ENCODE measurements around the gene SORCS2.

Gene SORCS2

DNA sequence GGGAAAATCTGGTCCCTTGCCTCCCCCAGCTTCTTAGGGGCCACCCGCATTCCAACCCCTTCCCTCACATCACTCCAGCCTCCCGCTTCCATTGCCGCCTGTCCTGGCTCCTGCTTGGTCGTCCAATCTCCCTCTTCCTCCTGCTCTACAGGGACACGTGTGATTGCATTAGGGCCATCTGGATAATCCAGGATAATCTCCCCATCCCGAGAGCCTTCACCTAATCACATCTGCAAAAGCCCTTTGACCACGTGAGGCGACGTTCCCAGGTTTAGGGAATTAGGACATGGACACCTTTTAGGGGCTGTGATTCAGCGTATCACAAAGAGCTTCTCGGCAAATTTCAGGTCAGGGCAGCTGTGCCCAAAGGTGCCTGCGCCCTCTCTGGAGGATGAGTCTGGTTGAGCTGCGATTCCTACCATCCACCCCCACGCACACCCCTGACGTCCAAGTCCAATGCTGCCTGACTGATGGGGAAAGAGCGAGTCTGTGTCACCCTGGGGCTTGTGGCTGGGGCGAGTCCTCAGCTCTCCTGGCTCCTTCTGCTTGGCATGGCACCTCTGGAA, 137.8 kb downstream of the SORCS2 start:
- DNase-seq: no peak

DNA sequence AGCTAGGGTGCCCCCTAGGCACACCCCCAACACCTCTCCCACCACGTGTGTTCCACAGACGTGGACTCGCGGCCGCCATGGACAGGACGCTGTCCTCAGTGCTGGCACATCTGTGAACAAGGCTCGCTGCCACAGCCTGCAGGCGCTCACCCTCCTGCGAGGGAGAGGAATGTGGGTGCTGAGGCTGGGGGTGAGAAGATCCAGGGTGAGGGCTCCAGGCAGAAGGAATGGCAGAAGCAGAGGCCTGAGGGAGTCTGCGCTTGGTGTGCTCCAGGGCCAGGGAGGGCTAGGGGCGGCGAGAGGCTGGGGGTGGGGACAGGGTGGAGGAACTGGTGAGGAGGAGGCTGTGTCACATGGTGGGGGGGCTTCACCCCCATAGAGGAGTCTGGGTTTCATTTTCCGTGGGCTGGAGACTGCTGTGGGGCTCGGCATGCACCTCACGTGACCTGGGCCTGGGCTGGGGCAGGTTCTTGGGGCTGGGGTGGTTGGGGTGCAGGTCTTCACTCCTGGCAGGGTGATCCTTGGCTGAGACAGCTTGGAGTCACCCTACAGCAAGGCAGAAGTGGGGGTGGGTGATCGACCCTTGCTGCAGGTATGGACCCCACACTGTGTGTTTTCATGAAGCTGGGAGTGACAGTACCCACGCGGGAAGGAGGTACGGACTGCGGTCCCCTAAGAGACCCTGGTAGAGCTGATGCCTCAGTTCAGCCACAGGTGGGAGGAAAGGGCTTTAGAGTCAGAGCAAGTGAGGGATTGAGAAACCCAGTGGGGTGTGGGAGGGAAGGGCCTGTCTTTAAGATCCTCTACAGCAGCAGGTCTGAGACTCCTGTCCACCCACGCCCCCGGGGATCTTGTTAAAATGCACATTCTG, 138.7 kb downstream of the SORCS2 start:
- DNase-seq: no peak

DNA sequence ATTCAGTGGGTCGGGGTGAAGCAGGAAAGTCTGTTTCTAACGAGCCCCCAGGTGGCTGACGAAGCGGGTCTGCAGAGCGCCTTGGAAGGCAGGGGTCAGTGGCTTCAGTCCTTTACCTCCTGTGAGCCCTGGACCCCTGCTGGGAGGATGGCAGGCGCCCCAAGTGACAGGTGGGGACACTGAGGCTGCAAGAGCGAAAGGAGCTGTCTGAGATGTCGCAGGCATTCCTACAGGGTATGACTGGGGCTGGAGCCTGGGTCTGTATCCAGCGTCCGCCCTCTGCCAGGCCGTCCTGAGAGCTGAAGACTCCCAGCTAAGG, 139.3 kb downstream of the SORCS2 start:
- no peak for DNase-seq

DNA sequence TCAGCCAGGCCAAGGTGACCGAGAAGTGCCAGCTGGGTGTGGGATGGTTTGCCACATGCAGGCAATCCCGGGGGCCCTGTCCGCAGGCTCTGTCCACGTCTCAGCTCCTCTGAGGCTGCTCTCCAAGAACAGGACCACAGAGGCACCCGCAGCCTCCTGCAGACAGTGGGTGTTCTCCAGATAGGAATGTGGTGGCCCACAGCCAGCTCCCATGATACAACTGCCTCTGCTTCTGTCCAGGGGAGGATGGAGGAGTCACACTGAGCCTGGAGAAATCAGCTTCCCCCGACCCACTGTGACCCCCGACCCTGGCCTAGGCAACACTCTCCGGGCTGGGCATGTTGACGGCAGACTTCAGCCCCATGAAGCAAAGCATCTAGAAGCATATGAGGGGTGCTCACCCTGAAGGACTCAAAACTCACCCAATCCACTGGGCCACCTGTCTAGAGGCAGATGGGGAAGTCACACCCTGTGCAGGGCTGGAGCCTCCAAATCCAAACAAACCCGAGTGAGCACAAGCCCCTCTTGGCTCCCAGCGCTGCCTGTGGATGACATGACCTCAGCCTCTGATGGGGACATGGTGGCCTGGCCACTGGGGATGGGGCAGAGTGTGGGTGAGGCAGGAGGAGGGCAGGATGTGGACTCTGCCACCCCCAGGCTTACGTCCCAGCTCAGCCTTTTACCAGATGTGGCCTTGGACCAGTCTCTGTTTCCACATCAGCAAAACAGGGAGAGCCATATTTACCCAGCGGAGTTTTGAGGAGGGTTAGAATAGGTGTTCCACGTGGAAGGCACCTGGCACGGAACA, 140.1 kb downstream of the SORCS2 start:
- no peak for DNase-seq

DNA sequence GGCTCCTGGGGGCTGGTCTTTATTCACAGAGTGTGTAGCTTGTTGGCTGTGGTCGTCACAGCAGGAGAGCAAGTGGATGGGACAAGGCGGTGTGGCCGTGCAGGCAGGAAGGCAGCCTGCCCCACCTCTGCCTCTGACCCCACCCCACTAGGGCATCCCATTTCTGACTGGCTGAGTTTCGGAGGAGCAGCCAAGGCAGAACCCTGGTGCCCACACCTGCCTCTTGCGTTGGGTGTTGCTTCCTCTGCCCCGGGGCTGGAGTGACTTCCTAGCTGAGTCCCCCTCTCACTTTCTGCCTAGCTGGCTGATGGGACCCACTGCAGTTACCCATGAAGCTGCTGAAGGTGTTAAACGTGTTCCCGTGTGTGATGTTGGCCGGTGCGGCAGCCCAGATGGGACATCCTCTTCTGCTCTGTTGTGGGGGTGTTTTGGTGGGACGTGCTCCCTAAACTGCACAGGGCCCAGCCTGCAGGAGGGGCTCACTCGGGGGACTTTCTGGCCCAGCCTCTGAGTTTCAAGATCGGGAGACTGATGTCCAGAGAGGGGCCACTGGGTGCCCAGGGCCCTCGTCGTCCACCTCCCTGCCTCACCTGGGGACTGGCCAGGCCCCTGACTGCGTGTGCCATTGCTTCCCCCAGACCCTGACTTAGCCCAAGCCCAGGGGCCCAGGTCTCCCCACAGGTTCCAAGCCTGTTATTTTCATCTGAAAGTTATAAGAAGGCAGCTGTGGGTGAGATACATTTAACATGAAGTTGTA, 140.9 kb downstream of the SORCS2 start:
- no peak for DNase-seq

DNA sequence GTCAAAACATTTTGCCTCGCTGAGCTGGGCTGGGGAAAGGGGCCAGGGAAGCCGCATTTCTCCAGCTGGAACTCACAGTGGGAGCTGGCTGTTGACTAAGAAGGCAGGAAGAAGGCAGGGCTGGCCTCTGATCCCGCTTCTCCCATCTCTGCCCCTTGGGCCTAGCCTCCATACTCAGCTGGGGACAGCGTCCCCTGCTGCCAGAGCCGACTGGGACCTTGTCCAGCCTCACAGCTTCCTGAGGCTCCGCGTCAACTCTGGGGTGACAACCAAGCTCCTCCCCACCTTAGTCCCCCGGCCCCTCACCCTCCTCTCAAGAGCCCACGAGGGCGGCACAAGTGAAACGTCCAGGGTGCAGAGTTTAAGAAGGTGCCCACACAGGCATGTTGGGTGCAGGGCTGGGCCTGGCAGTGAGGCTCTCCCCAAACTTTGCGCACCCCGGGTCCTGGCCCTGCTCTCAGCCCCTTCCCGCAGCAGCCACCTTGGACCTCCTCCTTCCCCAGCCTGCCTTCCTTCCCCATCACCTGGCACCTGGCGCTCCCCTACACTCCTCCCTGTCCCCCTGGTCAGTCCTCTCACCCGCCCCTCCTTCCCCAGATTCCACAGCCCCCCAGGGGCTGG, 141.6 kb downstream of the SORCS2 start:
- DNase-seq: no peak

DNA sequence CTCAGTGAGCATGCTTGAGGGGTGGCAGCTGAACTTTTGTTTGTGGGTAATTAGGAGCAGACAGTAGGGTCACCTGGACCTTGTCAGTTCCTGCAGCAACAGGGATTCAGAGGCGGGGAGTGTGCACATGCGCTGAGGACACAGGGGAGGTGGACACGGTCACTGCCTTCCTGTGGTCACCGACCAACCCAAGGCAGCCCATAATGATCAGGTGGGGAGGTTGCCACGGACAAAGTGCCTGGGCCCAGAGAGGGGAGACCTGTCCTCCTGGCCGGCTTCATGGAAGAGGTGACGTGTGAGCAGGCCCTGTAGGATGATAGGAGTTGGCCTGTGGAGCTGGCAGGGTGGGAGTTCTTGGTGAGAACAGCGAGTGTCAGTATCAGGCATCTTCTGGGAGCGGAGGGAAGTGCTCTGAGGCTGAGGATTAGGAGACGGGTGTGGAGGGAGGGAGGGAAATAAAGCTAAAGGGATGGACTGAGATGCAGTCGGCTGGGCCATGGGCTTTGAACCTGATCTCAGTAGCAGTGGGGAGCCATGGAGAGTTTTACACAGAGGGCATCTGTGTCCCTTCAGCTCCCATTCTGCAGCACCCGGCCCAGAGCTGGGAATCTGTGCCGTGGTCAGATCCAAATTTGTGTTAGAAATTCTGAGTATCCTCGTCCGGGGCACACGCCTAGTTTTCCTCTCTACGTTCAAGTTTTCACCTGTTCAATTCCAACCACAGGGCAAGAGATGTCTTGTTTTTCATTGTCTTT, 142.4 kb downstream of the SORCS2 start:
- no peak for DNase-seq

DNA sequence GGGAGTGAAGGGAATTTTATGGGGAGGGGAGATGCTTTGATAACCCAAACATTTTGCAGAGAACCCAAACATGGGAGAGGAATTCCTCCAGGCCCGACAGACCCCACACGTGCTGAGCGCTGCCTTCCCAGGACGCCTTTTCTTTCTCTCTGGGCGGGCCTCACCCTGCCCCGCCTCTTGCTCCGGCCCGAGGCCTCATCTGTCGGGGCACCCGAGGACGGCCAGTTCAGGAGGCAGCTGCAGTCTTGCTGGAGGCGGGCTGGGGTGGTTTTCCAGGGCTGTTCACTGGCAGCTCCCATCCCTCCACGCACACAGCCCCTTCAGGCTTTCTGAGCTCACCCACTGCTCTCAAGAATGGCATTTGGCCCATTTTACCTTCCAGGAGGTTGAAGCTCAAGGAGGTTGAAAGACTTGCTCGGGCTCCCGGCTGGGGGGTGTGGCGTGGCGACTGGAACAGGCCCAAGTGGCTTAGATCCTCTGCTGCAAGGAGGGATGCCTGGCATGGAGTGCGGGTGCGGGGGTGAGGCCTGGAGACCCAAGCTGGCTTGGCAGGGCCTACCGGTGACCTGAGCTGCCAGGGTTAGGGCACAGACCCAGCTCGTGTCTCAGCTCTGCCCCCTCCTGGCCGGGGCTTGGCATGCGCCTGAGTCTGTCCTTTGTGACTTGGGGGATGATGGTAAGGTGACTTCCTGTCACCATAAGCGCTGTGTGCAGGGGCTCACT, 143.2 kb downstream of the SORCS2 start:
- peak; percentile 47 to 72 (median 63) for DNase-seq

DNA sequence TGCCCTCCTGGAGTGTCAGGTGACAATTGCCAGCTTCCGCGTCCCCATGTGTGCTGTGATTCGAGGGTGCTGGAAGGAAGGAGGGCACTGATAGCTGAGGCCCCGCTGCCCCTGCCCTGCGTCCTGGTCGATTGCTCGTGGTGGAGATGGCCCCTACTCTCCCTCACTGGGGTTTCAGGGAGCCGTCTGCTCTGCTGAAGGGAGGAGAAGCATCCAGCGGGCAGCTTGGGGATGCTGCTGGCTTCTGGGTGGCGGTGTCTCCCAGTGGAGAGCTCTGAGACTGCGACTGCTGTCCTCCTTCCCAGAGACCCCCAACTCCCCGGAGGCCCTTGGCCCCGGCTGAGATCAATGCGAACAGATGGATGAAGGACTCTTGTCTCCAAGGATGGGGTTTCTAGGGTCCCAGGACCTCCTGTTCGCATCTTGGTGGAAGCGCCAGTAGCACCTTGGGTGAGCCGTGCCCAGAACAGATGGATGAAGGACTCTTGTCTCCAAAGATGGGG, 143.8 kb downstream of the SORCS2 start:
- no peak for DNase-seq

DNA sequence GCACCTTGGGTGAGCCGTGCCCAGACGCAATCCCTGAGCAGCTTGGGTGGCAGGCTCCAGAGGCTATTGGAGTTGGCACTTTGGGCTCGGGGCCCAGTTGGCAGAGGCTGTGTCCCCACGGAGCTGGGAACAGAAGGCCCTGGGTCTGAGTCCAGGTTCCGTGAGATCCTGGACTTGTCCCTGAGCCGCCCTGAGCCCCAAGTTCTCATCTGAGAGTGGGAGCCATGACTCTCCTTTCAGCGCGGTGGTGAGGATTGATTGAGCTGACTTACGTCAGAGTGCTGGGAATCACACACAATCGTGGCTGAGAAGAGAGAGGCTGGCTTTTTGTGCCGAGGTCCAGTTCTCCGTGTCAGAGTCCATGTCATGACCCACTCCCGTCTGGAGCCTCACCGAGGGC, 144.4 kb downstream of the SORCS2 start:
- DNase-seq: no peak

DNA sequence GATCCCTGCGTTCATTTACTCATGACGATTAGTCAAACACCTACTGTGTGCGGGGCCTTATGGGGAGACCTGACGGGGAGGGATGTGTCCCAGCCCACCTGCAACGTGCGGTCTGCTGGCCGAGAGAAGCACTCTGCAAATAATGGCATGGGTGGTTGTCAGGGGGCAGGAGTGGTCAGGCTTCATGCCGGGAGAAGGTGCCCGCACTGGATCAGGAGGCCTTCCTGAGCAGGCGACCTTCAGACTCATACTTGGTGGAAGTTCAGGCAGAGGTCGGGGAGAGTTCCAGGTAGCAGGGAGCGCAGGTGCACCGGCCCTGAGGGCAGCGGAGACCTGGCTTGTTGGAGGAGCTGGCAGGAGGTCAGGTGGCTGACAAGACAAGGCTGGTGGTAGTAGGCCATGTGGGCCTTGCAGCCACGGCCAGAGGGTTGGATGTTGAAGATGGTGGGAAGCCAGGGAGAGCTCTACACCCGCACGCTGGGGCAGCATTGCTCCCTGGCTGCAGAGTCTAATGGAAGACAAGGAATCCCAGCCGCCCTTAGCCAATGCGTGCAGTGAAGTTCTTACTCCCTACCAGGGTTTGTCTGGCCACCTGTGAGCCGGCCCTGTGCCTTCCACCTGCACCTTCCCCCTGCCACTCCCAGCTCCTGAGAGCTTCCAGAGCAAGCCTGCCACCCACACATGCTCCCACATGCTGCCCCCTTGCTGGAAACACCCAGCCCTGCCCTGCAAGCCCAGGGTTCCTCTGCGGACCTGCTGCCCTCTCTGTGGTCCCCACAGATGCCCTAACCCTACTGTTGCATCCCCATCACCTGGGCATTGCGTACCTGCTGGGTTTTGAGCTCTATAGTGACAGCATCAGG, 145.1 kb downstream of the SORCS2 start:
- no peak for DNase-seq

DNA sequence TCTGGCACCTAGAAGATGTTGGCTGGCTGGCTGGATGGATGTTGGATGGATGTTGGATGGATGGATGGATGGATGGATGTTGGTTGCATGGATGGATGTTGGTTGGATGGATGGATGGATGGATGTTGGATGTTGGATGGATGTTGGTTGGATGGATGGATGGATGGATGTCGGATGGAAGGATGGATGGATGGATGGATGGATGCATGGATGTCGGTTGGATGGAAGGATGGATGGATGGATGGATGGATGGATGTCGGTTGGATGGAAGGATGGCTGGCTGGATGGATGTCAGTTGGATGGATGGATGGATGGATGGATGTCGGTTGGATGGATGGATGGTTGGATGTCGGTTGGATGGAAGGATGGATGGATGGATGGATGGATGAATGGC, 145.7 kb downstream of the SORCS2 start:
- no peak for DNase-seq

DNA sequence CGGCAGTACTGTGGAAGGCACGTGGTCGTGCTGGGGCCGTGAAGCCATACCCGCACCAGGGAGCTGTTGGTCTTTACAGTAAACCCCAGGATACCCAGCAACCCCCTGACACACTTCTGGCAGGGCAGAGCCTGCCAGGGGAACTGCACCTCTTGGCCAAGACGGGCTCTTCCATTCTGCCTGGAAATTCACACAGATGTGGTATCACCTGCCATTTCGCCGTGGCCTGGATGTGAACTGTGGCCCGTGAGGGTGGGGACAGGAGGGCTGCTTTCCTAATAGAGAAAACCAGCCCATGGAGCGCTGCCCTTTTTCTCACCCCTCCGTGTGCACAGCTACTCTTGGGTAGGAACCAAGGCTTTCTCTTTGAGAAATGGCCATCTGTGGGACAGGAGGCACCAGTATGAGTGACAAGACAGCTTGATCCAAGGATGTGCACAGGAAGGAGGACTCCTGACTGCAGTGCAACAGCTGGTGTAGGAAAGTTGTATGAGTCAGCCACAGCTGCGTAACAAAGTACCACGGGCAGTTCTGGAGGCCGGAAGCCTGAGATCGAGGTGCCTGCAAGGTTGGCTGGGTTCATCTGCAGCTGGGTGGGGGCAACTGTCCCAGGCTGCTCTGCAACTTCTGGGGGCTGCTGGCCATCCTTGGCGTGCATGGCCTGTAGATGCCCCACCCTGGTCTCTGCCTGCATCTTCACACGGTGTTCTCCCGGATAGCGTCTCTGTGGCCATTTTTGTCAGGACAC, 146.7 kb downstream of the SORCS2 start:
- no peak for DNase-seq

DNA sequence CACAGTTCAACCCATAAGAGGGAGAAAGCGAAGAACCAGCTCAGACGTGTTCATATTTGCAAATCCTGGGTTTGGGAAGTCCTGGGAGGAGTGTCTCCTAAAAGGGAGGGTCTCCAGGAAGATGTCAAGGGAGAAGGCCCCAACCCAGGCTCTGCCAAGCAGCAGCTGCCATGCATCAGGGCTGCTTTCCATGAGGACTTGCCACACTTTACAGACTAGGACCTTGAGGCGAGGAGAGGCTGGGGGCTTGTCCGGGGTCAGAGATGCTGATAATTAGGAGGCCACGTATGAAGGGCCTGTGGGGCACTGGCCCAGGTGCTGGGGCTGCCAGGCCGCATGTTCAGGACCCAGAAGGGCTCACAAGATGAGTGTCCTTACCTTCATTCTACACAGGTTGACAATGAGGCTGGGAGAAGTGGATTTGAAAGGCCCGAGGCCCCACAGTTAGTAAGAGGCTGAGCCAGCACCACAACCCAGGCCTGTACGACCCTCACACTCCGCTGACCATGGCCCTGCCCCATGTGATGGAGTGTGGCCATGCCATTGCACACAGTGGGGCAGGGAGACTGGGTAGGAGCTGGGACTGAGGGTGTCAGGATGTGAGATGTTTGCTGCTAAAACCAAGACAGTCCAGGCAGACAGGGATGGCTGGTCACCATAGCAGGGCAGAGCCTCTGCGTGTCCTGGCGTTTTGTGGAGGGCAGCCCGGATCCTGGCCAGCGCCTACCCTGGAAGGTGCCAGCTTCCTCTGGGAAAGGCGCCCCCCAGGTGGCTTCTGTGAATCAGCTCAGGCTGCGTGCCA, 147.6 kb downstream of the SORCS2 start:
- DNase-seq: no peak

DNA sequence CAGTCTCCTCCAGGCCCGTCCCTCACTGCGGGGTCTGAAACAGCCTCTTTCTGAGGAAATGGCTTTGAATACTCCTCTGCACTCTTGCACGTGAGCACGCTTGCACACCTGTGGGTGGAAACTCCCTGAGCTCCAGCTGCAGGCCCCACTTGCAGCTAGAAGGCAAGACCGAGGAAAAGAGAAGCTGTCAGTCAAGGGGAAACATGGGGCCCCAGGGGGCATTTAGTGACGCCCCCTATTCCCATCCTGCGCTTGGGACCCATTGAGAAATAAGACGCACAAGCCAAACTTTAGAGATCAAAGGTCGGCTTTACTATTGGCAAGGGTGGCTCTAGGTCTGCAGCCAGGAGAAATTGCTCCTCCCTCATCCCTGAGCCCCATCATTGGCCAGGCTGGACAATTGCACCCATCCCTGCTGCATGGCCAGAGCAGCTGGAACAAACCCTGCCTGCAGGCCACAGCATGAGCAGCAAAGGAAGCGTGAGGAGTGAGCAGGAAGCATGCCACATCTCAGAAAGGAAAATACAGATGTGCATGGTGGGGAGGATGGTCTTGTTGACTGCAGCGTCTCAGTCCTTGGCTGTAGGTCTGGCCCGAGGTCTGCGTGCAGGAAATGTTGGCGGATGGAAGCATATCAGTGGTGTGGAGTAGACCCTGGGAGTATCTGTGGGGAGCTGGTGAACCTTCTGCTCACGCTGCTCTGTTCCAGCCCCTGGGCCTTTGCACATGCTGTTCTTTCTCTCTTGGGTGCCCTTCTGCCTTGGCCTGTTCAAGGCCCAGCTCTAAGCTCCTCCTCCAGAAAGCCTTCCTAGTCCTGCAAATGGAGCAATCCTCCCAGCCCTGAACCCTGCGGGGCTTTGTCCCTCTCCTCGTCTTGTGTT, 148.5 kb downstream of the SORCS2 start:
- DNase-seq: no peak

DNA sequence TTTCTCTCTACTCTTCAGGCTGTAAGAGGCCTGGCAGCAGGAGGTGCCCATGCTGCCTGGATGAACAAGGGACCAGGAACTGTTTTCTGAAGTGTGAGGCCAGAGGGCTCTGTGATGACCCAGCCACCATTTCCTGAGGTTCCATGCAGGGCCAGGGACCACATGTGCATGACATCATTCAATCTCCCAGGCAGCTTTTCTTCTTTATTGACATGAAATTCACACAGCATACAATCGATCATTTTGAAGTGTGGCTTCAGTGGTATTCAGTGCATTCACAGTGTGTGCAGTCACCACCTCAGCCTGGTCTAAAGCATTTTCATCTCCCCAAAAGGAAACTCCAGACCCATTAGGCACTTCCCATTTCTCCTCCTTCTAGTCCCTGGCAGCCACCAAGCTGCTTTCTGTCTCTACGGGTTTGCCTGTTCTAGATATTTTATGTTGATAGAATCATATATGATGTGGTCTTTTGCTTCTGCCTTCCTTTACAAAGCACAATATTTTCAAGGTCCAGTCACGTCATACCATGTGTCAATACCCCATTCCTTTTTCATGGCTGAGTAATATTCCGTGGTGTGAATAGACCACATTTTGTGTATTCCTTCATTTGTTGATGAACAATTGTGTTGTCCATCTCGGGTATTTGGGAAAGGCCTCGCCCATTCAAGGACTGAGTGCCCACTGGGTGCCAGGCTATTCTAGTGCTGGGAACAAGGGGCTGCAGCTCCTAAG, 149.3 kb downstream of the SORCS2 start:
- DNase-seq: no peak

All from suppressor macrophage treated with lipopolysaccharide for 1 hour (primary cell).